Left ventricle myocardium inferior (tissue), 1 donor: ENCODE measurements around the gene GPC6. TPM values are rescaled to one million over a fixed set of nuclear protein-coding genes. Genes with fewer than 3 reads are reported as not detected.

Experiments used
- DNase-seq: peaks from one replicate; pipeline ENCODE4 v3.0.0-alpha.2; 2020
- H3K27ac ChIP-seq: fragments of 200-600 bp; replicated peaks from 2 replicates; pipeline ENCODE4 v1.8.0; 2021
- H3K27me3 ChIP-seq: fragments of 200-600 bp; 2 replicates; pipeline ENCODE4 v1.8.0; 2021; ENCODE audit warnings: low read depth
- H3K36me3 ChIP-seq: fragments of 200-600 bp; 2 replicates; pipeline ENCODE4 v1.8.0; 2021
- H3K4me1 ChIP-seq: fragments of 200-600 bp; 2 replicates; pipeline ENCODE4 v1.8.0; 2021
- H3K4me3 ChIP-seq: fragments of 200-600 bp; 2 replicates; pipeline ENCODE4 v1.8.0; 2021; ENCODE audit warnings: mild to moderate bottlenecking, moderate library complexity
- H3K9me3 ChIP-seq: fragments of 200-600 bp; replicated peaks from 2 replicates; pipeline ENCODE4 v1.8.0; 2021
- intact Hi-C: fragments of 100-400 bp; cut with micrococcal nuclease; formaldehyde crosslinking; loops from one replicate; pipeline ENCODE4 v1.11.0; 2022
- total RNA-seq: library from RNA; stranded (reverse); fragmentation: NEBNext Ultra II Directional; extraction: Animal tissue kit (Norgen Biotek cat#: 25700); gene quantifications from one replicate; pipeline ENCODE4 v1.2.1, GENCODE V29; 2021
- TF ChIP-seq, protein P1 (sequence below): fragments of 200-600 bp; IDR thresholded peaks from 2 replicates; pipeline ENCODE4 v1.8.0; 2021; ENCODE audit warnings: antibody characterized with exemption, mild to moderate bottlenecking, borderline replicate concordance
- donor health status: DM: no; HTN: yes; CAD: no; lungs with severe emphysema.

GPC6 gene
- total RNA-seq, 1 donor from 2014 or later = 1.8 TPM

DNA sequence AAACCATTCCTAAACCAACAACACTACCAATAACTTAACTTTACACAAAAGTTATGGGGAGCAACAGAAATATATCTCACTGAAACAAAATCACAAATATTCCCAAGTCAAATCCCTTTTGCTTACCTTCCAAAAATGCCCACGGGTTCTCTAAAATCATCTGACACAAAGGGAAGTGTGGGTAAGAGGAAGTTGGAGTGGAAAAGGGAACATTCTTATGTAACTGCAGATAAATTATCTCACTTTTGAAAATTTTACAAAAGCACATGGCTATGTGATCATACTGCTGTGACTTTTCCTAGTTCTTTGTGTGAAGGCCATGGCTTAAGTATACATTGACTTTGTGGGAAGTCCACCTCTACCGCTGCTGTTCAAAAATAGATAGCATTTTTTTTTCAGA is 350.5 kb downstream of the GPC6 start:
- DNase-seq = no peak
- H3K27me3 ChIP-seq = no peaks in the 10 kb centered on the region
- TF ChIP-seq, protein P1, sequence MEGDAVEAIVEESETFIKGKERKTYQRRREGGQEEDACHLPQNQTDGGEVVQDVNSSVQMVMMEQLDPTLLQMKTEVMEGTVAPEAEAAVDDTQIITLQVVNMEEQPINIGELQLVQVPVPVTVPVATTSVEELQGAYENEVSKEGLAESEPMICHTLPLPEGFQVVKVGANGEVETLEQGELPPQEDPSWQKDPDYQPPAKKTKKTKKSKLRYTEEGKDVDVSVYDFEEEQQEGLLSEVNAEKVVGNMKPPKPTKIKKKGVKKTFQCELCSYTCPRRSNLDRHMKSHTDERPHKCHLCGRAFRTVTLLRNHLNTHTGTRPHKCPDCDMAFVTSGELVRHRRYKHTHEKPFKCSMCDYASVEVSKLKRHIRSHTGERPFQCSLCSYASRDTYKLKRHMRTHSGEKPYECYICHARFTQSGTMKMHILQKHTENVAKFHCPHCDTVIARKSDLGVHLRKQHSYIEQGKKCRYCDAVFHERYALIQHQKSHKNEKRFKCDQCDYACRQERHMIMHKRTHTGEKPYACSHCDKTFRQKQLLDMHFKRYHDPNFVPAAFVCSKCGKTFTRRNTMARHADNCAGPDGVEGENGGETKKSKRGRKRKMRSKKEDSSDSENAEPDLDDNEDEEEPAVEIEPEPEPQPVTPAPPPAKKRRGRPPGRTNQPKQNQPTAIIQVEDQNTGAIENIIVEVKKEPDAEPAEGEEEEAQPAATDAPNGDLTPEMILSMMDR = no peak
- H3K9me3 ChIP-seq = no peaks in the 10 kb centered on the region
- no peak overlapping the region for H3K27ac ChIP-seq
- intact Hi-C loops = no loop called here
- H3K4me1 ChIP-seq = no peaks in the 10 kb centered on the region
- H3K4me3 ChIP-seq = no peak overlapping the region
- no peaks in the 10 kb centered on the region for H3K36me3 ChIP-seq

- Histone ChIP-seq H3K36me3 (no peaks in the 10 kb centered on the region), H3K27ac (no peak overlapping the region), H3K4me3 (no peak overlapping the region), H3K9me3 (peaks cover 6% of the 10 kb centered on the region), H3K27me3 (no peaks in the 10 kb centered on the region), H3K4me1 (no peaks in the 10 kb centered on the region)
- TF ChIP-seq, protein P1 = no peak
- DNase-seq = no peak
- intact Hi-C loops = no loop called here
Measured at GRCh38 chr13:93589788-93590187, 363.2 kb downstream of the GPC6 start.

GRCh38 chr13:93603043-93603442 is 376.4 kb downstream of the GPC6 start:
- H3K9me3 ChIP-seq = no peaks in the 10 kb centered on the region
- no peak overlapping the region for H3K27ac ChIP-seq
- no peak for DNase-seq
- H3K36me3 ChIP-seq = no peaks in the 10 kb centered on the region
- TF ChIP-seq, protein P1 = no peak
- no peak overlapping the region for H3K4me3 ChIP-seq
- no peaks in the 10 kb centered on the region for H3K27me3 ChIP-seq
- H3K4me1 ChIP-seq = no peaks in the 10 kb centered on the region
- intact Hi-C loops = no loop called here

DNA sequence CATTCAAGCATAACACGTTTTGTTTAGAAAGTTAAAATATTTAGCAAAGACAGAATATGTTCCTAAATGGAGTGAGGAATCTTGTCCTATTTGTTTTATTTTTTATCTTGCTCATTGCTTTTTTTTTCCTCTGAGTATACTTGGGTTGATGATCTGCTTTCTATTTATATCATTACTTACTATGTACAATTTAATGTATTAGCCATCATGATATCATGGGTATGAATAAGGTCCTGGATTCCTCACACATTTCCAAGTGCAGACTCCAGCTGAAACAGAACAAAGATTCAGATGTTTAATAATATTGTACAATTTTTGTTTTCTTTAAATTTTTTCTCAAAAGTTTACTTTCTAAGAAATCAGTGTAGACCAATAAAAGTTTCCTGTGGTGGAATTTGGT is 388.2 kb downstream of the GPC6 start:
- Histone ChIP-seq H3K27ac (no peak overlapping the region), H3K27me3 (no peaks in the 10 kb centered on the region), H3K4me1 (no peaks in the 10 kb centered on the region), H3K9me3 (no peaks in the 10 kb centered on the region), H3K36me3 (no peaks in the 10 kb centered on the region), H3K4me3 (no peak overlapping the region)
- TF ChIP-seq, protein P1 = no peak
- intact Hi-C loops = no loop called here
- no peak for DNase-seq

- Histone ChIP-seq H3K27ac (no peak overlapping the region), H3K4me1 (no peaks in the 10 kb centered on the region), H3K4me3 (no peak overlapping the region), H3K9me3 (no peaks in the 10 kb centered on the region), H3K27me3 (no peaks in the 10 kb centered on the region), H3K36me3 (no peaks in the 10 kb centered on the region)
- TF ChIP-seq, protein P1 = no peak
- no peak for DNase-seq
- intact Hi-C loops = no loop called here
Measured at GRCh38 chr13:93620181-93620765, 393.7 kb downstream of the GPC6 start.
